GM12878 (cell line): Measurements from ENCODE around the gene SLC7A10. TPM values are rescaled to one million over a fixed set of nuclear protein-coding genes. Genes with fewer than 3 reads are reported as not detected.

Experiments used
- ATAC-seq: fragments of 200-7000 bp; cut with Tn5 transposase; 3 replicates; pipeline ENCODE4 v1.9.1; 2020; ENCODE audit warnings: mild to moderate bottlenecking, moderate library complexity
- BruUV-seq: library from RNA; stranded (reverse); fragments of 400-500 nt; replicated peaks from 2 replicates; lab custom pipeline; 2021; lab: Mats Ljungman, UMichigan
- CTCF ChIA-PET: fragments of 300-600 bp; sonication (Branson Sonifier 250); formaldehyde crosslinking; extraction: SDS; loops from one replicate; lab custom pipeline; 2021; ENCODE audit warnings: inconsistent platforms; lab: Yijun Ruan, JAX
- POLR2A ChIA-PET: fragments of 350-600 bp; formaldehyde crosslinking; extraction: SDS; loops from one replicate; lab custom pipeline; 2021; ENCODE audit warnings: inconsistent platforms; lab: Charles Lee
- RAD21 ChIA-PET: fragments of 300-600 bp; sonication (Branson Sonifier 250); formaldehyde crosslinking; loops from one replicate; lab custom pipeline; 2023; ENCODE audit warnings: antibody characterized with exemption; ENCODE audit not compliant: unreplicated experiment; lab: Charles Lee
- SMC1A ChIA-PET: fragments of 300-600 bp; sonication (Branson Sonifier 250); formaldehyde crosslinking; loops from one replicate; lab custom pipeline; 2023; ENCODE audit not compliant: unreplicated experiment, uncharacterized antibody; lab: Charles Lee
- DNase-seq: peaks from one replicate; pipeline ENCODE4 v3.0.0-alpha.2; 2011; ENCODE audit warnings: low read depth, low spot score
- FAIRE-seq: peaks from 3 replicates; lab custom pipeline; 2011; peaks lifted over from hg19 to GRCh38; lab: Jason Lieb, UNC
- H2AFZ ChIP-seq: 2 replicates; pipeline ENCODE4 v1.6.0; 2011; ENCODE audit warnings: low read depth, low read length, control low read depth; ENCODE audit not compliant: control insufficient read depth
- H3K27ac ChIP-seq: 2 replicates; pipeline ENCODE4 v1.5.1; 2011; ENCODE audit warnings: control low read depth; ENCODE audit not compliant: control insufficient read depth, insufficient read depth
- H3K27me3 ChIP-seq, 2 experiments: replicated peaks in 1 of 2; 2 replicates each; pipeline versions ENCODE4 v1.6.0 to v1.6.1; 2011; ENCODE audit warnings: low read length in 1 of 2; ENCODE audit not compliant: control insufficient read depth in 2 of 2, insufficient read depth in 2 of 2
- H3K36me3 ChIP-seq, 2 experiments: 2 replicates each; pipeline ENCODE4 v1.5.1; 2011; ENCODE audit warnings: low read length in 1 of 2; ENCODE audit not compliant: control insufficient read depth in 2 of 2, insufficient read depth in 2 of 2
- H3K4me1 ChIP-seq: 2 replicates; pipeline ENCODE4 v1.6.1; 2011; ENCODE audit warnings: mild to moderate bottlenecking, low read length, moderate library complexity, mixed read lengths; ENCODE audit not compliant: control insufficient read depth, insufficient read depth
- H3K4me2 ChIP-seq: 2 replicates; pipeline ENCODE4 v1.6.0; 2011; ENCODE audit warnings: control low read depth; ENCODE audit not compliant: control insufficient read depth, insufficient read depth
- H3K4me3 ChIP-seq: fragments of 200-600 bp; sonication (generic); 2 replicates; pipeline ENCODE4 v1.5.1; 2016
- H3K79me2 ChIP-seq: 2 replicates; pipeline ENCODE4 v1.6.0; 2011; ENCODE audit warnings: low read length; ENCODE audit not compliant: control insufficient read depth, insufficient read depth
- H3K9ac ChIP-seq: 2 replicates; pipeline ENCODE4 v1.8.0; 2011; ENCODE audit warnings: low read length, control low read depth, mixed read lengths; ENCODE audit not compliant: control insufficient read depth, insufficient read depth
- H3K9me3 ChIP-seq: replicated peaks from 3 replicates; pipeline ENCODE4 v1.5.1; 2011; ENCODE audit warnings: mild to moderate bottlenecking, low read length; ENCODE audit not compliant: control insufficient read depth, insufficient read depth
- H4K20me1 ChIP-seq: 2 replicates; pipeline ENCODE4 v1.6.0; 2011; ENCODE audit not compliant: control insufficient read depth, insufficient read depth
- ATF2 ChIP-seq: IDR thresholded peaks from 2 replicates; pipeline ENCODE4 v1.6.1; 2012; ENCODE audit warnings: low read length, inconsistent platforms
- BACH1 ChIP-seq: fragments of 450-650 bp; IDR thresholded peaks from 2 replicates; pipeline ENCODE4 v1.6.1; 2017; ENCODE audit warnings: mild to moderate bottlenecking, borderline replicate concordance
- MTA3 ChIP-seq: IDR thresholded peaks from 2 replicates; pipeline ENCODE4 v1.6.1; 2012; ENCODE audit warnings: low read length, inconsistent platforms, borderline replicate concordance
- ZBED1 ChIP-seq: IDR thresholded peaks from 2 replicates; pipeline ENCODE4 v1.6.1; 2016; ENCODE audit warnings: borderline replicate concordance
- ZBTB4 ChIP-seq: fragments of 450-650 bp; formaldehyde crosslinking; IDR thresholded peaks from 2 replicates; pipeline ENCODE4 v1.4.0; 2022; ENCODE audit warnings: mild to moderate bottlenecking, moderate library complexity
- WGBS: methylation state at CpG from one replicate; pipeline ENCODE4 v1.1.6; 2016; ENCODE audit warnings: low lambda C conversion rate; ENCODE audit not compliant: insufficient replicate concordance, insufficient coverage; ENCODE audit errors: missing lambda C conversion rate; 5-methylcytosine and 5-hydroxymethylcytosine counted together
- in situ Hi-C: fragments of 300-500 bp; cut with MboI; formaldehyde crosslinking; loops from 9 replicates; pipeline ENCODE4 v1.14.3; 2018; ENCODE audit warnings: mixed read lengths
- intact Hi-C: fragments of 100-400 bp; cut with micrococcal nuclease; formaldehyde crosslinking; loops from one replicate; pipeline ENCODE4 v1.14.2; 2022; ENCODE audit not compliant: unreplicated experiment
- polyA plus RNA-seq, 11 experiments: library from polyadenylated mRNA; depleted of rRNA in 4 of 11; unstranded in 6 of 11; stranded (reverse) in 5 of 11; fragments of >200 nt; fragmentation: Nextera tagmentation in 4 of 11; fragmentation: Illumina TruSeq in 1 of 11; extraction: Ambion mirVana in 4 of 11; extraction: Trizol in 1 of 11; gene quantifications; 1 replicate in 1 of 11; 2 replicates in 10 of 11; pipeline versions ENCODE4 v1.2.1 to v1.2.3, GENCODE V29; 2011 to 2016; ENCODE audit warnings: inconsistent platforms in 2 of 11, missing spikeins in 2 of 11, low read depth in 1 of 11
- total RNA-seq, 4 experiments: library from RNA; depleted of rRNA in 3 of 4; stranded (reverse); fragments of >200 nt in 3 of 4; fragmentation: Illumina TruSeq in 1 of 4; extraction: Trizol in 1 of 4; gene quantifications; 2 replicates each; pipeline versions ENCODE4 v1.2.1 to v1.2.3, GENCODE V29; 2013 to 2021
- TF ChIP-seq, protein P1 (sequence below): fragments of 450-650 bp; IDR thresholded peaks from 2 replicates; pipeline ENCODE4 v1.6.1; 2017; ENCODE audit warnings: antibody characterized with exemption, mild to moderate bottlenecking, moderate library complexity
- TF ChIP-seq, protein P2 (sequence below): fragments of 450-650 bp; IDR thresholded peaks from 2 replicates; pipeline ENCODE4 v1.6.1; 2014; ENCODE audit warnings: mild to moderate bottlenecking

The SLC7A10 gene
- total and polyA plus RNA-seq, 10 of the 15 experiments (the other 5 are each of a cell fraction or from before 2014, with no cell fraction given): not detected

DNA sequence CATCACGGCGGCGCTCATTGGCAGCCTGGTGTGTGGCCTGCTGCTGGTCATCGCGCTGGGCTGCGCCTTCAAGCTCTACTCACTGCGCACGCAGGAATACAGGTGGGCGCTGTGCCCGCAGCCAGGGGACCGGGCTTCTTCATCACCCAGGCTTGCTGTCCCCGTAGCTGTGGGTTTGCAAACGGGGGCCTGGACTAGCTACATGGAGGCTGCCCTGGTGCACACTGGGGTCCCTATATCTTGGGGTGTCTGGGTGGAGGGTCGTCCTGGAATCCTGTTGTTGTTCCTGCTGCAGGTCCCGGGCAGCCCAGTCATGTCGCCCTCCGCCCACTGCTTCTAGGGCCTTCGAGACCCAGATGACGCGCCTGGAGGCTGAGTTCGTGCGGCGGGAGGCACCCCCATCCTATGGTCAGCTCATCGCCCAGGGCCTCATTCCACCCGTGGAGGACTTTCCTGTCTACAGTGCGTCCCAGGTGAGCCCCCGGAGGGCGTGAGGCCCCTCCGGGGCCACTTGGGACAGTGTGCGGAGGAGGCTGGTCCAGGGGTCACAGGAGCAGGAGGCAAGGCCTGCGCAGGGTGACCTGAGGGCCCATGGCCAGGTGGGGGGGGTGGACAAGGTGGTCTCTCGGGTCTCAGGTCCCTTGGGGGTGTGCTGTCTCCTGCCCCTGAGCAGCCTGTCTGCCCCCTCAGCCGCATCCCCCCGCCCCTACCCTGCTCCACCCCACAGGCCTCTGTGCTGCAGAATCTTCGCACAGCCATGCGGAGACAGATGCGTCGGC is 19.2 kb downstream of the SLC7A10 start:
- WGBS: 62% methylated on average over 32 of the region's 38 CpGs
- no peaks in the 10 kb centered on the region for H3K4me1 ChIP-seq
- SMC1A ChIA-PET: no interaction called here
- no peaks in the 10 kb centered on the region for H3K36me3 ChIP-seq
- H3K4me2 ChIP-seq: no peak overlapping the region
- TF ChIP-seq ZBTB4 (CRISPR knock-in tag) (no peak), BACH1 (no peak), ATF2 (no peak), MTA3 (no peak), ZBED1 (no peak)
- TF ChIP-seq, protein P1, sequence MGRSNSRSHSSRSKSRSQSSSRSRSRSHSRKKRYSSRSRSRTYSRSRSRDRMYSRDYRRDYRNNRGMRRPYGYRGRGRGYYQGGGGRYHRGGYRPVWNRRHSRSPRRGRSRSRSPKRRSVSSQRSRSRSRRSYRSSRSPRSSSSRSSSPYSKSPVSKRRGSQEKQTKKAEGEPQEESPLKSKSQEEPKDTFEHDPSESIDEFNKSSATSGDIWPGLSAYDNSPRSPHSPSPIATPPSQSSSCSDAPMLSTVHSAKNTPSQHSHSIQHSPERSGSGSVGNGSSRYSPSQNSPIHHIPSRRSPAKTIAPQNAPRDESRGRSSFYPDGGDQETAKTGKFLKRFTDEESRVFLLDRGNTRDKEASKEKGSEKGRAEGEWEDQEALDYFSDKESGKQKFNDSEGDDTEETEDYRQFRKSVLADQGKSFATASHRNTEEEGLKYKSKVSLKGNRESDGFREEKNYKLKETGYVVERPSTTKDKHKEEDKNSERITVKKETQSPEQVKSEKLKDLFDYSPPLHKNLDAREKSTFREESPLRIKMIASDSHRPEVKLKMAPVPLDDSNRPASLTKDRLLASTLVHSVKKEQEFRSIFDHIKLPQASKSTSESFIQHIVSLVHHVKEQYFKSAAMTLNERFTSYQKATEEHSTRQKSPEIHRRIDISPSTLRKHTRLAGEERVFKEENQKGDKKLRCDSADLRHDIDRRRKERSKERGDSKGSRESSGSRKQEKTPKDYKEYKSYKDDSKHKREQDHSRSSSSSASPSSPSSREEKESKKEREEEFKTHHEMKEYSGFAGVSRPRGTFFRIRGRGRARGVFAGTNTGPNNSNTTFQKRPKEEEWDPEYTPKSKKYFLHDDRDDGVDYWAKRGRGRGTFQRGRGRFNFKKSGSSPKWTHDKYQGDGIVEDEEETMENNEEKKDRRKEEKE: no peak
- TF ChIP-seq, protein P2, sequence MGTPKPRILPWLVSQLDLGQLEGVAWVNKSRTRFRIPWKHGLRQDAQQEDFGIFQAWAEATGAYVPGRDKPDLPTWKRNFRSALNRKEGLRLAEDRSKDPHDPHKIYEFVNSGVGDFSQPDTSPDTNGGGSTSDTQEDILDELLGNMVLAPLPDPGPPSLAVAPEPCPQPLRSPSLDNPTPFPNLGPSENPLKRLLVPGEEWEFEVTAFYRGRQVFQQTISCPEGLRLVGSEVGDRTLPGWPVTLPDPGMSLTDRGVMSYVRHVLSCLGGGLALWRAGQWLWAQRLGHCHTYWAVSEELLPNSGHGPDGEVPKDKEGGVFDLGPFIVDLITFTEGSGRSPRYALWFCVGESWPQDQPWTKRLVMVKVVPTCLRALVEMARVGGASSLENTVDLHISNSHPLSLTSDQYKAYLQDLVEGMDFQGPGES: no peak
- FAIRE-seq: no peak
- POLR2A ChIA-PET: no interaction called here
- RAD21 ChIA-PET: no interaction called here
- no peak overlapping the region for H3K9ac ChIP-seq
- DNase-seq: no peak
- ATAC-seq: no peak
- BruUV-seq: no TSS peak
- no peaks in the 10 kb centered on the region for H3K79me2 ChIP-seq
- H2AFZ ChIP-seq: no peak overlapping the region
- no peaks in the 10 kb centered on the region for H4K20me1 ChIP-seq
- no peak overlapping the region for H3K4me3 ChIP-seq
- intact Hi-C loops (no loop called here), in situ Hi-C loops (no loop called here)
- no peaks in the 10 kb centered on the region for H3K9me3 ChIP-seq
- CTCF ChIA-PET: no interaction called here
- no peaks in the 10 kb centered on the region for H3K27me3 ChIP-seq
- no peak overlapping the region for H3K27ac ChIP-seq
